ENCODE results near the gene ROBO1. TPM values are rescaled to one million over a fixed set of nuclear protein-coding genes. Genes with fewer than 3 reads are reported as not detected.

Gene ROBO1
- total RNA-seq, 1 donor from 2014 or later: 169 TPM

DNA sequence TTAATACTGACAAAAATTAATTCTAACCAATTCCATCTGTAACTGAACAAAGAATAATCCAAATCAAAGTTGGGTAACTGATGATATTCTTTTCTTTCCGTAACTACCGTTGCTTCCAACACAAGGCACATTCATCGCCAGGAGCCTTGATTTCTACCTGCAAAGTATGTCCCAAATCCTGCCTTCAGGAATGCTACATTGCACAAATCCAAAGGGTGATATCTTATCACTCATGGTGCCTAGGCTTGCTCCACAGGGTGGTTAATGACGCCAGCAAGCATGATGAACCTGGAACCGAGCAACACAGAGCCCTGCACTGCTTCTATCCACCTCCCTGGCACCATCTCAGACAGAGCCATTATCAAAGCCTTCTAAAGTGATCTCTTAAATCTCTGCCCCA, 772.7 kb downstream of the ROBO1 start:
- Histone ChIP-seq H3K27me3 (no peaks in the 10 kb centered on the region), H3K9me3 (ENCODE audit: low read depth) (peaks cover 10% of the 10 kb centered on the region), H4K20me1 (ENCODE audit: low read depth) (no peaks in the 10 kb centered on the region), H3K4me3 (no peak overlapping the region), H3K4me1 (peaks cover 25% of the 10 kb centered on the region), H3K36me3 (peaks cover 13% of the 10 kb centered on the region), H3K4me2 (peak overlapping the region; percentile 82), H3K9ac (no peak overlapping the region), H3F3A (ENCODE audit: low read depth) (peaks cover 27% of the 10 kb centered on the region), H3K79me2 (ENCODE audit: low read depth) (peaks cover 100% of the 10 kb centered on the region), H3K27ac (peak overlapping the region; percentile 79), H2AFZ (replicated peaks) (no peak overlapping the region)
- no peak overlapping the region for H3K27ac Mint-ChIP-seq
- DNase-seq (ENCODE audit: low spot score): no peak
- no peaks in the 10 kb centered on the region for H3K27me3 Mint-ChIP-seq (ENCODE audit: insufficient read depth, low read depth)
- H3K36me3 Mint-ChIP-seq: peaks cover 18% of the 10 kb centered on the region
- peaks cover 20% of the 10 kb centered on the region for H3K9me3 Mint-ChIP-seq
- TF ChIP-seq EZH2 (IDR thresholded peaks at IDR 0.05) (no peak), EZH2phosphoT487 (IDR thresholded peaks at IDR 0.05) (no peak)
- TF ChIP-seq, protein P1, sequence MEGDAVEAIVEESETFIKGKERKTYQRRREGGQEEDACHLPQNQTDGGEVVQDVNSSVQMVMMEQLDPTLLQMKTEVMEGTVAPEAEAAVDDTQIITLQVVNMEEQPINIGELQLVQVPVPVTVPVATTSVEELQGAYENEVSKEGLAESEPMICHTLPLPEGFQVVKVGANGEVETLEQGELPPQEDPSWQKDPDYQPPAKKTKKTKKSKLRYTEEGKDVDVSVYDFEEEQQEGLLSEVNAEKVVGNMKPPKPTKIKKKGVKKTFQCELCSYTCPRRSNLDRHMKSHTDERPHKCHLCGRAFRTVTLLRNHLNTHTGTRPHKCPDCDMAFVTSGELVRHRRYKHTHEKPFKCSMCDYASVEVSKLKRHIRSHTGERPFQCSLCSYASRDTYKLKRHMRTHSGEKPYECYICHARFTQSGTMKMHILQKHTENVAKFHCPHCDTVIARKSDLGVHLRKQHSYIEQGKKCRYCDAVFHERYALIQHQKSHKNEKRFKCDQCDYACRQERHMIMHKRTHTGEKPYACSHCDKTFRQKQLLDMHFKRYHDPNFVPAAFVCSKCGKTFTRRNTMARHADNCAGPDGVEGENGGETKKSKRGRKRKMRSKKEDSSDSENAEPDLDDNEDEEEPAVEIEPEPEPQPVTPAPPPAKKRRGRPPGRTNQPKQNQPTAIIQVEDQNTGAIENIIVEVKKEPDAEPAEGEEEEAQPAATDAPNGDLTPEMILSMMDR (IDR thresholded peaks at IDR 0.05): no peak
- H3K4me3 Mint-ChIP-seq: no peak overlapping the region
- peaks cover 8% of the 10 kb centered on the region for H3K4me1 Mint-ChIP-seq

DNA sequence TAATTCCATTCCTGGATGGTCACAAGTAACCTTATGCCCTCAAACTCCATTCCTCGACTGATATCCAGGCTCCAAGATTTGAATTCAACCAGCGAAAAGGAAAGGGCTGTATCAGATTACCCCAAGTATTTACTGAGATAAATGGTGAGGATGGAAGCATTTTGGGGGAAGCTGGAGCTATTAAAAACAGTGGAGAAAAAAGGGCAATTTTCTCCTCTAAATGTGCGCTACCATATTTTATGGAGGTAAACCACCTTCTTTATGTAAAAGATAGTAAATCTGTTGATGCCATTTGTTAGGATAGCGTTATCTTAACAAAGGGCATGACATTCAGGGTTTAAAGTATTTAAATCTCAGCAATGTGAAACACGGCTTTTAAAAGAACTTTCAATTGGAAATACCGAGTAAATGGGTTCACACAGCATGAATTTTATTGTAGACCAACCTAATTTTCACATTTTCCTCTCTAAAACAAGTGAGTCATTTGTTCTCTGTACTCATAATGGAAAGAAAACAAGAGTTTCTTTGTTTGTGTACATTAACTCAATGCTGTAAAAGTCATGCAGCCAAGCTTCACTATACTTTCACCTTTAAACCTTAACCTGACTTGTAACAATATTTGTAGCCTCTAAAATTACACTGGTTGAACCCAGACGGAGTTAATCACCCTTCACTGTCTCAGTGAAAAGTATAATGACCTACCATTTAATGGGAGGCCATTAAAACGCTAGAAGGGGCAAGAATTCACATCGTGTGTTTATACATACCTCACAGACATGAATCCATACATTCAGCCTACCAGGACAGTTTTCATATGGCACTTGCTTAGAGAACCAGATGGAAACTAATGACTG, 773.4 kb downstream of the ROBO1 start:
- peaks cover 100% of the 10 kb centered on the region for H3K79me2 ChIP-seq (ENCODE audit: low read depth)
- Mint-ChIP-seq H3K27ac (no peak overlapping the region), H3K4me3 (no peak overlapping the region)

DNA sequence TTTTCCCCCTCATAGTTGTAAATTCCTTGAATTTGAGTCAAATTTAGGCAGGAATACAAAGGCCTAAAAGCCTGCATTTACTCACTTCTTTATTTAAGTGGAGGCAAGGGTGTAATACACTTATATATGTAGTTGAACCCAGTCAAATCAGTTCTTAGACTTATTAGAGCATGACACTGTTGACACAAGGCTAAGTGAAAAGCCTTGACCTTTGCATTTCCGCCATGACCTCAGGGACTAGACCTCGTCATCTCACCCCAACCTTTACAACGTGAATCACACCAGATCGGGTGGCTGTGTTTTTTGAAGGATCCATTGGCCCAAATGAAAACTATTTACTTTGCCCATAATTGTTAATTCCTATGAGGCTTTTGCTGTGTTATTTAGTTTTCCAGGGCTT, 774.4 kb downstream of the ROBO1 start:
- H3K9me3 Mint-ChIP-seq: peaks cover 17% of the 10 kb centered on the region
- H3K27ac ChIP-seq: no peak overlapping the region
- TF ChIP-seq EZH2 (IDR thresholded peaks at IDR 0.05) (no peak), EZH2phosphoT487 (IDR thresholded peaks at IDR 0.05) (no peak)
- TF ChIP-seq, protein P1 (IDR thresholded peaks at IDR 0.05): no peak
- peaks cover 40% of the 10 kb centered on the region for H3K4me1 ChIP-seq
- no peak overlapping the region for H3K4me3 ChIP-seq
- peaks cover 10% of the 10 kb centered on the region for H3K9me3 ChIP-seq (ENCODE audit: low read depth)
- no peaks in the 10 kb centered on the region for H3K27me3 Mint-ChIP-seq (ENCODE audit: insufficient read depth, low read depth)
- no peak overlapping the region for H3K27ac Mint-ChIP-seq
- H3F3A ChIP-seq (ENCODE audit: low read depth): peaks cover 40% of the 10 kb centered on the region
- DNase-seq (ENCODE audit: low spot score): no peak
- H3K4me3 Mint-ChIP-seq: no peak overlapping the region
- H3K4me2 ChIP-seq: no peak overlapping the region
- peaks cover 18% of the 10 kb centered on the region for H3K36me3 Mint-ChIP-seq
- H3K9ac ChIP-seq: no peak overlapping the region
- no peaks in the 10 kb centered on the region for H3K27me3 ChIP-seq
- peaks cover 8% of the 10 kb centered on the region for H3K4me1 Mint-ChIP-seq
- H3K36me3 ChIP-seq: peaks cover 13% of the 10 kb centered on the region
- H4K20me1 ChIP-seq (ENCODE audit: low read depth): no peaks in the 10 kb centered on the region
- H2AFZ ChIP-seq (replicated peaks): no peak overlapping the region
- H3K79me2 ChIP-seq (ENCODE audit: low read depth): peaks cover 100% of the 10 kb centered on the region

More for the DNA sequence above, 773.4 kb downstream of the ROBO1 start:
- no peak overlapping the region for H3K9ac ChIP-seq
- H3K27me3 ChIP-seq: no peaks in the 10 kb centered on the region
- H4K20me1 ChIP-seq (ENCODE audit: low read depth): no peaks in the 10 kb centered on the region
- H3K4me1 Mint-ChIP-seq: peaks cover 8% of the 10 kb centered on the region
- H3K4me3 ChIP-seq: peak overlapping the region; percentile 42
- peak overlapping the region; percentile 79 for H3K27ac ChIP-seq
- peak overlapping the region; percentile 82 for H3K4me2 ChIP-seq
- H3F3A ChIP-seq (ENCODE audit: low read depth): peaks cover 29% of the 10 kb centered on the region
- H3K36me3 ChIP-seq: peaks cover 13% of the 10 kb centered on the region
- H3K9me3 Mint-ChIP-seq: peaks cover 17% of the 10 kb centered on the region
- no peak overlapping the region for H2AFZ ChIP-seq (replicated peaks)
- H3K9me3 ChIP-seq (ENCODE audit: low read depth): peaks cover 10% of the 10 kb centered on the region
- H3K36me3 Mint-ChIP-seq: peaks cover 18% of the 10 kb centered on the region
- TF ChIP-seq EZH2phosphoT487 (IDR thresholded peaks at IDR 0.05): no peak
- TF ChIP-seq EZH2 (IDR thresholded peaks at IDR 0.05): no peak
- TF ChIP-seq, protein P1 (IDR thresholded peaks at IDR 0.05): no peak
- peak; percentile 48 for DNase-seq (ENCODE audit: low spot score)
- peaks cover 31% of the 10 kb centered on the region for H3K4me1 ChIP-seq
- no peaks in the 10 kb centered on the region for H3K27me3 Mint-ChIP-seq (ENCODE audit: insufficient read depth, low read depth)
